Endothelial cell of umbilical vein (primary cell): ENCODE measurements around the gene GPAM. TPM values are rescaled to one million over a fixed set of nuclear protein-coding genes. Genes with fewer than 3 reads are reported as not detected.

Experiments used
- BruUV-seq: library from RNA; stranded (reverse); fragments of 400-500 nt; replicated peaks from 2 replicates; lab custom pipeline; 2021; lab: Mats Ljungman, UMichigan
- CTCF ChIA-PET: fragments of 300-600, 350-600 bp; sonication (Branson Sonifier 250); formaldehyde crosslinking; loops from one replicate; lab custom pipeline; 2021; ENCODE audit warnings: antibody characterized with exemption, inconsistent platforms; lab: Charles Lee
- POLR2A ChIA-PET: fragments of 300-600, 350-600 bp; sonication (Branson Sonifier 250); formaldehyde crosslinking; loops from one replicate; lab custom pipeline; 2021; ENCODE audit warnings: antibody characterized with exemption, inconsistent platforms; lab: Charles Lee
- DNase-seq: peaks from one replicate; pipeline ENCODE4 v3.0.0-alpha.2; 2011; ENCODE audit warnings: low read depth, low spot score
- FAIRE-seq: peaks from 2 replicates; lab custom pipeline; 2011; peaks lifted over from hg19 to GRCh38; lab: Jason Lieb, UNC
- H2AFZ ChIP-seq: 2 replicates; pipeline ENCODE4 v1.6.0; 2012; ENCODE audit warnings: low read depth, low read length, control low read depth, inconsistent platforms
- H3K27ac ChIP-seq: 2 replicates; pipeline ENCODE4 v1.5.1; 2011; ENCODE audit warnings: low read depth, mild to moderate bottlenecking, control low read depth, low read length, moderate library complexity; ENCODE audit not compliant: insufficient read depth
- H3K27me3 ChIP-seq, 2 experiments: 2 replicates each; pipeline versions ENCODE4 v1.6.0 to v1.6.1; 2011; ENCODE audit warnings: low read length in 2 of 2, mixed read lengths in 1 of 2; ENCODE audit not compliant: control insufficient read depth in 2 of 2, insufficient read depth in 2 of 2
- H3K36me3 ChIP-seq, 2 experiments: 2 replicates in 1 of 2; 3 replicates in 1 of 2; pipeline ENCODE4 v1.5.1; 2011; ENCODE audit warnings: low read length in 2 of 2, mild to moderate bottlenecking in 1 of 2, moderate library complexity in 1 of 2; ENCODE audit not compliant: control insufficient read depth in 2 of 2, insufficient read depth in 2 of 2; ENCODE audit errors: extremely low read depth in 1 of 2
- H3K4me1 ChIP-seq: 3 replicates; pipeline ENCODE4 v1.5.1; 2011; ENCODE audit warnings: mild to moderate bottlenecking, low read length; ENCODE audit not compliant: control insufficient read depth, insufficient read depth; ENCODE audit errors: extremely low read depth
- H3K4me2 ChIP-seq: 2 replicates; pipeline ENCODE4 v1.6.1; 2011; ENCODE audit warnings: low read length, control low read depth, mixed read lengths; ENCODE audit not compliant: insufficient read depth
- H3K4me3 ChIP-seq, 3 experiments: fragments of 200-600 bp in 1 of 3; sonication (generic), shearing (Covaris generic) in 1 of 3; replicated peaks in 1 of 3; 2 replicates each; pipeline ENCODE4 v1.5.1; 2011 to 2016; ENCODE audit warnings: control low read depth in 3 of 3, low read length in 3 of 3, mild to moderate bottlenecking in 2 of 3, inconsistent platforms in 1 of 3, low read depth in 1 of 3, moderate library complexity in 1 of 3; ENCODE audit not compliant: insufficient read depth in 1 of 3
- H3K79me2 ChIP-seq: 2 replicates; pipeline ENCODE4 v1.6.0; 2012; ENCODE audit warnings: low read length, inconsistent platforms; ENCODE audit not compliant: control insufficient read depth, insufficient read depth
- H3K9ac ChIP-seq: replicated peaks from 2 replicates; pipeline ENCODE3; 2011; ENCODE audit warnings: low read length, control low read depth; ENCODE audit not compliant: insufficient read depth; ENCODE audit errors: extremely low read depth
- H3K9me1 ChIP-seq: replicated peaks from 3 replicates; pipeline ENCODE4 v1.6.0; 2011; ENCODE audit warnings: mild to moderate bottlenecking, low read length; ENCODE audit not compliant: control insufficient read depth, insufficient read depth; ENCODE audit errors: extremely low read depth
- H3K9me3 ChIP-seq: replicated peaks from 2 replicates; pipeline ENCODE4 v1.5.1; 2012; ENCODE audit warnings: low read length, inconsistent platforms; ENCODE audit not compliant: control insufficient read depth, insufficient read depth
- H4K20me1 ChIP-seq: replicated peaks from 2 replicates; pipeline ENCODE3; 2011; ENCODE audit warnings: mild to moderate bottlenecking, low read length; ENCODE audit not compliant: control insufficient read depth, insufficient read depth; ENCODE audit errors: extremely low read depth
- CTCF ChIP-seq, 2 donors: IDR thresholded peaks; 1 replicate in 1 of 2; 2 replicates in 1 of 2; pipeline ENCODE4 v1.5.1; 2011; ENCODE audit warnings: low read length in 2 of 2, mild to moderate bottlenecking in 2 of 2, moderate library complexity in 2 of 2, control low read depth in 1 of 2, inconsistent platforms in 1 of 2, low read depth in 1 of 2; ENCODE audit not compliant: insufficient read depth in 1 of 2; ENCODE audit errors: extremely low read depth in 1 of 2
- EZH2 ChIP-seq: IDR thresholded peaks from 2 replicates; pipeline ENCODE4 v1.6.1; 2012; ENCODE audit warnings: borderline replicate concordance, low read depth, mild to moderate bottlenecking, moderate library complexity, low read length, inconsistent platforms; ENCODE audit not compliant: severe bottlenecking
- FOS ChIP-seq: IDR thresholded peaks from 2 replicates; pipeline ENCODE4 v1.6.1; 2011; ENCODE audit warnings: mild to moderate bottlenecking, low read length, moderate library complexity, borderline replicate concordance; ENCODE audit not compliant: insufficient read depth
- GATA2 ChIP-seq: IDR thresholded peaks from 2 replicates; pipeline ENCODE4 v1.7.0; 2011; ENCODE audit warnings: low read depth, mild to moderate bottlenecking, moderate library complexity, mixed read lengths, low read length; ENCODE audit not compliant: insufficient read length, insufficient read depth
- JUN ChIP-seq: IDR thresholded peaks from 2 replicates; pipeline ENCODE4 v1.6.1; 2011; ENCODE audit warnings: borderline replicate concordance, low read depth; ENCODE audit not compliant: insufficient read length, insufficient read depth
- MAX ChIP-seq: IDR thresholded peaks from 2 replicates; pipeline ENCODE4 v1.6.1; 2011; ENCODE audit not compliant: insufficient read depth, insufficient read length
- MYC ChIP-seq: IDR thresholded peaks from one replicate; pipeline ENCODE4 v1.6.1; 2011; ENCODE audit warnings: mild to moderate bottlenecking, low read depth, low read length
- POLR2A ChIP-seq: IDR thresholded peaks from 2 replicates; pipeline ENCODE4 v1.6.1; 2012; ENCODE audit warnings: low read depth, mild to moderate bottlenecking, control low read depth, low read length
- POLR2AphosphoS5 ChIP-seq: IDR thresholded peaks from 2 replicates; pipeline ENCODE4 v1.6.1; 2012; ENCODE audit warnings: low read depth, mild to moderate bottlenecking, control low read depth, low read length, moderate library complexity; ENCODE audit not compliant: insufficient read depth
- dilution Hi-C: fragments of 300-500 bp; cut with MboI; formaldehyde crosslinking; loops from one replicate; pipeline ENCODE4 v1.15.0; 2019; ENCODE audit warnings: low sequenced_read_pairs; ENCODE audit not compliant: extremely low pct_ligation_motif_present
- intact Hi-C: fragments of 100-400 bp; cut with micrococcal nuclease; formaldehyde crosslinking; loops from one replicate; pipeline ENCODE4 v1.10.0; 2022
- polyA plus RNA-seq, 4 experiments: library from polyadenylated mRNA; depleted of rRNA in 3 of 4; stranded (reverse) in 3 of 4; unstranded in 1 of 4; fragments of >200 nt; gene quantifications; 2 replicates each; pipeline versions ENCODE4 v1.2.1 to v1.2.3, GENCODE V29; 2011 to 2012; ENCODE audit warnings: missing spikeins in 1 of 4
- total RNA-seq: library from RNA; stranded (reverse); gene quantifications from 2 replicates; pipeline ENCODE4 v1.2.3, GENCODE V29; 2021

The GPAM gene
- total and polyA plus RNA-seq, 2 donors (not counting 3 experiments of a cell fraction or from before 2014, with no cell fraction given) = 3.4 to 9.7 TPM

GRCh38 chr10:112135604-112136003 is 48.0 kb downstream of the GPAM start:
- no peaks in the 10 kb centered on the region for H3K9me3 ChIP-seq
- DNase-seq (no peak), FAIRE-seq (no peak)
- no TSS peak for BruUV-seq
- no peaks in the 10 kb centered on the region for H4K20me1 ChIP-seq
- no peaks in the 10 kb centered on the region for H3K27me3 ChIP-seq
- no peak overlapping the region for H2AFZ ChIP-seq
- no peak overlapping the region for H3K4me2 ChIP-seq
- dilution Hi-C loops (no loop called here), intact Hi-C loops (loop anchor here (5.0 kb wide), 3 partner anchors 1523 to 1908 kb away; no protein-coding TSS in a partner anchor)
- H3K9me1 ChIP-seq = no peaks in the 10 kb centered on the region
- no peak overlapping the region for H3K27ac ChIP-seq
- TF ChIP-seq POLR2A (no peak), POLR2AphosphoS5 (no peak), MAX (no peak), MYC (no peak), FOS (no peak), GATA2 (no peak), JUN (no peak), CTCF (IDR thresholded peaks at IDR 0.05; ENCODE audit: extremely low read depth in 1 of 2, insufficient read depth in 1 of 2, low read depth in 1 of 2, low read length in 2 of 2) (no peak), EZH2 (no peak)
- CTCF ChIA-PET = interaction anchor here (1.0 to 6.7 kb wide), 9 partner anchors 10 to 1524 kb away, joined by 3 to 115 read pairs (median 23); partner anchors contain the start of gene ADRA2A
- H3K4me1 ChIP-seq = no peaks in the 10 kb centered on the region
- POLR2A ChIA-PET = no interaction called here
- no peak overlapping the region for H3K9ac ChIP-seq
- no peaks in the 10 kb centered on the region for H3K36me3 ChIP-seq
- no peak overlapping the region for H3K4me3 ChIP-seq
- no peaks in the 10 kb centered on the region for H3K79me2 ChIP-seq
